ENCODE data around the gene PLXNA4.

The PLXNA4 gene

GRCh38 chr7:132511921-132512320 is 64.3 kb downstream of the PLXNA4 start:
- no peak for DNase-seq
- H3K9ac ChIP-seq (ENCODE audit: low read length) = no peak overlapping the region
- H4K8ac ChIP-seq (ENCODE audit: low read depth, low read length) = no peak overlapping the region
- H3K18ac ChIP-seq (ENCODE audit: low read length) = no peak overlapping the region
- H4K12ac ChIP-seq (ENCODE audit: low read depth, low read length) = no peak overlapping the region
- H2AFZ ChIP-seq (ENCODE audit: insufficient read depth, low read length, poor library complexity) = no peak overlapping the region
- H3K14ac ChIP-seq (ENCODE audit: low read length) = no peak overlapping the region
- no peak overlapping the region for H3K27ac ChIP-seq (ENCODE audit: low read depth, low read length)
- no peaks in the 10 kb centered on the region for H3K9me3 ChIP-seq (ENCODE audit: insufficient read depth, low read depth, low read length)
- H3K4ac ChIP-seq (ENCODE audit: low read depth, low read length) = no peak overlapping the region
- H3K36me3 ChIP-seq (ENCODE audit: control insufficient read depth in 1 of 2, insufficient read depth in 2 of 2, low read length in 2 of 2) = no peaks in the 10 kb centered on the region
- no peak overlapping the region for H3K4me3 ChIP-seq (ENCODE audit: low read depth, low read length)
- H2BK12ac ChIP-seq (ENCODE audit: low read length) = no peak overlapping the region
- H2AK5ac ChIP-seq (ENCODE audit: low read length) = no peak overlapping the region
- no peak overlapping the region for H3K23ac ChIP-seq (ENCODE audit: low read length)
- no peaks in the 10 kb centered on the region for H3K27me3 ChIP-seq (ENCODE audit: insufficient read depth, low read length)
- no peaks in the 10 kb centered on the region for H3K4me1 ChIP-seq (ENCODE audit: control insufficient read depth in 1 of 2, insufficient read depth in 2 of 2, low read length in 2 of 2)
- H2BK120ac ChIP-seq (ENCODE audit: insufficient read depth, low read length, poor library complexity) = no peak overlapping the region
- H4K91ac ChIP-seq (ENCODE audit: low read depth, low read length) = no peak overlapping the region
- H2BK5ac ChIP-seq (ENCODE audit: low read depth, low read length, poor library complexity) = no peak overlapping the region
- H3K4me2 ChIP-seq (ENCODE audit: low read length) = no peak overlapping the region
- H3K79me1 ChIP-seq (ENCODE audit: low read length) = no peaks in the 10 kb centered on the region
- no peaks in the 10 kb centered on the region for H3K79me2 ChIP-seq (ENCODE audit: control insufficient read depth, insufficient read depth, low read length, poor library complexity)
- no CpG with 5 or more reads among the region's 8 CpGs for WGBS (ENCODE audit: extremely low coverage, insufficient coverage, insufficient read length)

GRCh38 chr7:132511387-132511786 is 64.9 kb downstream of the PLXNA4 start:
- no peak overlapping the region for H2BK12ac ChIP-seq (ENCODE audit: low read length)
- H3K27ac ChIP-seq (ENCODE audit: low read depth, low read length) = no peak overlapping the region
- no peaks in the 10 kb centered on the region for H3K79me2 ChIP-seq (ENCODE audit: control insufficient read depth, insufficient read depth, low read length, poor library complexity)
- no peak overlapping the region for H2AFZ ChIP-seq (ENCODE audit: insufficient read depth, low read length, poor library complexity)
- H2AK5ac ChIP-seq (ENCODE audit: low read length) = no peak overlapping the region
- H4K12ac ChIP-seq (ENCODE audit: low read depth, low read length) = no peak overlapping the region
- H3K4me1 ChIP-seq (ENCODE audit: control insufficient read depth in 1 of 2, insufficient read depth in 2 of 2, low read length in 2 of 2) = no peaks in the 10 kb centered on the region
- H3K14ac ChIP-seq (ENCODE audit: low read length) = no peak overlapping the region
- WGBS (ENCODE audit: extremely low coverage, insufficient coverage, insufficient read length) = 100% methylated on average over 2 of the region's 3 CpGs
- no peak overlapping the region for H4K8ac ChIP-seq (ENCODE audit: low read depth, low read length)
- no peak overlapping the region for H2BK120ac ChIP-seq (ENCODE audit: insufficient read depth, low read length, poor library complexity)
- no peaks in the 10 kb centered on the region for H3K9me3 ChIP-seq (ENCODE audit: insufficient read depth, low read depth, low read length)
- H3K36me3 ChIP-seq (ENCODE audit: control insufficient read depth in 1 of 2, insufficient read depth in 2 of 2, low read length in 2 of 2) = no peaks in the 10 kb centered on the region
- no peak overlapping the region for H3K23ac ChIP-seq (ENCODE audit: low read length)
- H3K79me1 ChIP-seq (ENCODE audit: low read length) = no peaks in the 10 kb centered on the region
- no peak overlapping the region for H3K18ac ChIP-seq (ENCODE audit: low read length)
- DNase-seq = no peak
- H4K91ac ChIP-seq (ENCODE audit: low read depth, low read length) = no peak overlapping the region
- no peak overlapping the region for H3K4me3 ChIP-seq (ENCODE audit: low read depth, low read length)
- no peak overlapping the region for H3K4ac ChIP-seq (ENCODE audit: low read depth, low read length)
- H2BK5ac ChIP-seq (ENCODE audit: low read depth, low read length, poor library complexity) = no peak overlapping the region
- H3K9ac ChIP-seq (ENCODE audit: low read length) = no peak overlapping the region
- H3K4me2 ChIP-seq (ENCODE audit: low read length) = no peak overlapping the region
- H3K27me3 ChIP-seq (ENCODE audit: insufficient read depth, low read length) = no peaks in the 10 kb centered on the region

- Histone ChIP-seq H3K27ac (ENCODE audit: low read depth, low read length) (no peak overlapping the region), H3K4ac (ENCODE audit: low read depth, low read length) (no peak overlapping the region), H4K91ac (ENCODE audit: low read depth, low read length) (no peak overlapping the region), H3K14ac (ENCODE audit: low read length) (no peak overlapping the region), H3K27me3 (ENCODE audit: insufficient read depth, low read length) (no peaks in the 10 kb centered on the region), H3K23ac (ENCODE audit: low read length) (no peak overlapping the region), H3K79me2 (ENCODE audit: control insufficient read depth, insufficient read depth, low read length, poor library complexity) (no peaks in the 10 kb centered on the region), H2BK12ac (ENCODE audit: low read length) (no peak overlapping the region), H4K8ac (ENCODE audit: low read depth, low read length) (no peak overlapping the region), H3K4me1 (ENCODE audit: control insufficient read depth in 1 of 2, insufficient read depth in 2 of 2, low read length in 2 of 2) (no peaks in the 10 kb centered on the region), H3K9me3 (ENCODE audit: insufficient read depth, low read depth, low read length) (no peaks in the 10 kb centered on the region), H4K12ac (ENCODE audit: low read depth, low read length) (no peak overlapping the region), H2BK5ac (ENCODE audit: low read depth, low read length, poor library complexity) (no peak overlapping the region), H2AFZ (ENCODE audit: insufficient read depth, low read length, poor library complexity) (no peak overlapping the region), H2BK120ac (ENCODE audit: insufficient read depth, low read length, poor library complexity) (no peak overlapping the region), H3K36me3 (ENCODE audit: control insufficient read depth in 1 of 2, insufficient read depth in 2 of 2, low read length in 2 of 2) (no peaks in the 10 kb centered on the region), H3K9ac (ENCODE audit: low read length) (no peak overlapping the region), H3K4me2 (ENCODE audit: low read length) (no peak overlapping the region), H3K79me1 (ENCODE audit: low read length) (no peaks in the 10 kb centered on the region), H2AK5ac (ENCODE audit: low read length) (no peak overlapping the region), H3K18ac (ENCODE audit: low read length) (no peak overlapping the region), H3K4me3 (ENCODE audit: low read depth, low read length) (no peak overlapping the region)
- DNase-seq = no peak
- no CpG with 5 or more reads among the region's 4 CpGs for WGBS (ENCODE audit: extremely low coverage, insufficient coverage, insufficient read length)
Observed at GRCh38 chr7:132509643-132510042, 66.6 kb downstream of the PLXNA4 start.

GRCh38 chr7:132508724-132509353 is 67.4 kb downstream of the PLXNA4 start:
- no peaks in the 10 kb centered on the region for H3K9me3 ChIP-seq (ENCODE audit: insufficient read depth, low read depth, low read length)
- no peaks in the 10 kb centered on the region for H3K36me3 ChIP-seq (ENCODE audit: control insufficient read depth in 1 of 2, insufficient read depth in 2 of 2, low read length in 2 of 2)
- DNase-seq = no peak
- H2AK5ac ChIP-seq (ENCODE audit: low read length) = no peak overlapping the region
- no peak overlapping the region for H4K12ac ChIP-seq (ENCODE audit: low read depth, low read length)
- no peaks in the 10 kb centered on the region for H3K4me1 ChIP-seq (ENCODE audit: control insufficient read depth in 1 of 2, insufficient read depth in 2 of 2, low read length in 2 of 2)
- H3K4ac ChIP-seq (ENCODE audit: low read depth, low read length) = no peak overlapping the region
- H3K14ac ChIP-seq (ENCODE audit: low read length) = no peak overlapping the region
- H3K79me1 ChIP-seq (ENCODE audit: low read length) = no peaks in the 10 kb centered on the region
- H3K23ac ChIP-seq (ENCODE audit: low read length) = no peak overlapping the region
- H3K79me2 ChIP-seq (ENCODE audit: control insufficient read depth, insufficient read depth, low read length, poor library complexity) = no peaks in the 10 kb centered on the region
- H4K91ac ChIP-seq (ENCODE audit: low read depth, low read length) = no peak overlapping the region
- H3K27me3 ChIP-seq (ENCODE audit: insufficient read depth, low read length) = no peaks in the 10 kb centered on the region
- H3K9ac ChIP-seq (ENCODE audit: low read length) = no peak overlapping the region
- H2BK5ac ChIP-seq (ENCODE audit: low read depth, low read length, poor library complexity) = no peak overlapping the region
- no CpG with 5 or more reads among the region's 10 CpGs for WGBS (ENCODE audit: extremely low coverage, insufficient coverage, insufficient read length)
- H2BK120ac ChIP-seq (ENCODE audit: insufficient read depth, low read length, poor library complexity) = no peak overlapping the region
- H3K18ac ChIP-seq (ENCODE audit: low read length) = no peak overlapping the region
- no peak overlapping the region for H3K27ac ChIP-seq (ENCODE audit: low read depth, low read length)
- no peak overlapping the region for H2AFZ ChIP-seq (ENCODE audit: insufficient read depth, low read length, poor library complexity)
- no peak overlapping the region for H3K4me3 ChIP-seq (ENCODE audit: low read depth, low read length)
- H4K8ac ChIP-seq (ENCODE audit: low read depth, low read length) = no peak overlapping the region
- no peak overlapping the region for H2BK12ac ChIP-seq (ENCODE audit: low read length)
- no peak overlapping the region for H3K4me2 ChIP-seq (ENCODE audit: low read length)

Measured in trophoblast cell (in vitro differentiated cells and primary cell).